Measurements from ENCODE around the gene GTF2F2.

Gene GTF2F2

DNA sequence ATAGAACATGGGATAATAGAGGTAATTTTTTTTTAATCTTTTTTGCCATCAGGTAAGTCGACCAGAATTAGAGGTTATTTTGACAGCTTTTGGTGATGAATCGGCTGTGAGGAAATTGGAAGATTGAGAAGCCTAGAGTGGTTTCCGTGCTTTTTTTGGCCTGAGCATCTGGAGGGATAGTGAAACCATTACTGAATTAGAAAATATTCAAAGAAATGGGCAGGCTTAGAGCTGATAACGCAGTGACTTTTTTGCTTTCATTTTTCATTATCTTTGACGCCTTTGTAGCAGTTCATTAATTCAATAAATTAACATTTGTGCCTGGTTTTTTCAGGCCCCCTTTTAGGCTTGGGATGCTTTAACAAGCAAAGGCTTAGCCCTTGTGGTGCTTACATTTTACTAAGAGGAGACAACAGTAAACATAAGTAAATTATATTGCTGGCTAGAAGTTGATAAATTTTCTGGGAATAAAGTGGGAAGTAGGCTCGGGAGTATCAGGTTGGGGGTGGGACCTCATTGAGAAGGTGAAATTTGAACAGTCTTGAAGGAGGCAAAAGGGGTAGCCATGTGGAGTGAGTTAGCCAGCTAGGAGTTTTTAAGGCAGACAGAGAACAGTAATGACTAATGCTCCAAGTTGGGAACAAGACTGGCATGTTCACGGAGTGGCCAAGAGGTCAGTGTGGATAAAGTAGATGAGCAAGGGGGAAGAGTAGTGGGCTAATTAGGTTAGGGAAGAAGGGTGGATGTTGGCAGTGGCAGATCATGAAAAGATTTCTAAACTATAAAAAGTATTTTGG lies 36.5 kb downstream of the GTF2F2 start:
- Histone ChIP-seq H3K9me3 (ENCODE audit: control insufficient read depth, low read length) (no peaks in the 10 kb centered on the region), H3K4me1 (ENCODE audit: control insufficient read depth, insufficient read depth, low read length, poor library complexity, severe bottlenecking) (no peaks in the 10 kb centered on the region), H3K27ac (ENCODE audit: low read depth, low read length, severe bottlenecking) (no peak overlapping the region), H3K4me3 (ENCODE audit: extremely low read depth, insufficient read depth, low read length, poor library complexity, severe bottlenecking) (no peak overlapping the region), H3K36me3 (ENCODE audit: control insufficient read depth, insufficient read depth, low read length) (peaks cover 52% of the 10 kb centered on the region)
- 94% methylated on average over 6 to 7 of the region's 7 CpGs for WGBS, 2 experiments (ENCODE audit: insufficient coverage in 2 of 2)

- Histone ChIP-seq H3K4me1 (ENCODE audit: control insufficient read depth, insufficient read depth, low read length, poor library complexity, severe bottlenecking) (no peaks in the 10 kb centered on the region), H3K4me3 (ENCODE audit: extremely low read depth, insufficient read depth, low read length, poor library complexity, severe bottlenecking) (no peak overlapping the region), H3K36me3 (ENCODE audit: control insufficient read depth, insufficient read depth, low read length) (peaks cover 38% of the 10 kb centered on the region), H3K27ac (ENCODE audit: low read depth, low read length, severe bottlenecking) (no peak overlapping the region), H3K9me3 (ENCODE audit: control insufficient read depth, low read length) (no peaks in the 10 kb centered on the region)
- no CpG with 5 or more reads among the region's 1 CpG for WGBS, 2 experiments (ENCODE audit: insufficient coverage in 2 of 2)
Observed at GRCh38 chr13:45162194-45162593, 41.9 kb downstream of the GTF2F2 start.

DNA sequence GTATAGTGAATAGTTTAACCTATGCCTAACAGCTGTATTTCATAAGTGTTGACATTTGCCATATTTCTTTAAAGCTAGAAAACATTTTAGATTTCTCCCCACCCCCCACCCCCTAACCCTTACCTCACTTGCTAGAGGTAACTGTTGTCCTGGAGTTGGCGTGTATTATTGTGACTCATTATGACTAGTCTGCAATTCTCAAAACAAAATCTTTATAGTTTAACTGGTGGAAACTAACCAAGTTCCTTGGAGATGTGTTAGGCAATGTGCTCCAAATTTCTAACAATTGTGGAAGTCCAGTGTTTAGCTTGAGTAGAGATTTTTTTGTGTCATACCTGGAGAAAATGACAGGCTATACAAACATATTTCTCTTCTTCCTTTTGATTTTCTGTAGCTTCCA lies 42.5 kb downstream of the GTF2F2 start:
- Histone ChIP-seq H3K4me1 (ENCODE audit: control insufficient read depth, insufficient read depth, low read length, poor library complexity, severe bottlenecking) (no peaks in the 10 kb centered on the region), H3K36me3 (ENCODE audit: control insufficient read depth, insufficient read depth, low read length) (peaks cover 35% of the 10 kb centered on the region), H3K9me3 (ENCODE audit: control insufficient read depth, low read length) (no peaks in the 10 kb centered on the region), H3K27ac (ENCODE audit: low read depth, low read length, severe bottlenecking) (no peak overlapping the region), H3K4me3 (ENCODE audit: extremely low read depth, insufficient read depth, low read length, poor library complexity, severe bottlenecking) (no peak overlapping the region)
- WGBS, 2 experiments (ENCODE audit: insufficient coverage in 2 of 2) = no CpG with 5 or more reads among the region's 1 CpG

GRCh38 chr13:45166858-45167257 lies 46.5 kb downstream of the GTF2F2 start:
- H3K9me3 ChIP-seq (ENCODE audit: control insufficient read depth, low read length) = no peaks in the 10 kb centered on the region
- WGBS, 2 experiments (ENCODE audit: insufficient coverage in 2 of 2) = no CpG with 5 or more reads among the region's 3 CpGs
- no peaks in the 10 kb centered on the region for H3K4me1 ChIP-seq (ENCODE audit: control insufficient read depth, insufficient read depth, low read length, poor library complexity, severe bottlenecking)
- H3K27ac ChIP-seq (ENCODE audit: low read depth, low read length, severe bottlenecking) = no peak overlapping the region
- peaks cover 19% of the 10 kb centered on the region for H3K36me3 ChIP-seq (ENCODE audit: control insufficient read depth, insufficient read depth, low read length)
- no peak overlapping the region for H3K4me3 ChIP-seq (ENCODE audit: extremely low read depth, insufficient read depth, low read length, poor library complexity, severe bottlenecking)

GRCh38 chr13:45167611-45168554 lies 47.6 kb downstream of the GTF2F2 start:
- Histone ChIP-seq H3K4me1 (ENCODE audit: control insufficient read depth, insufficient read depth, low read length, poor library complexity, severe bottlenecking) (no peaks in the 10 kb centered on the region), H3K36me3 (ENCODE audit: control insufficient read depth, insufficient read depth, low read length) (peaks cover 23% of the 10 kb centered on the region), H3K4me3 (ENCODE audit: extremely low read depth, insufficient read depth, low read length, poor library complexity, severe bottlenecking) (no peak overlapping the region), H3K27ac (ENCODE audit: low read depth, low read length, severe bottlenecking) (no peak overlapping the region), H3K9me3 (ENCODE audit: control insufficient read depth, low read length) (no peaks in the 10 kb centered on the region)
- WGBS, 2 experiments (ENCODE audit: insufficient coverage in 2 of 2) = 81 to 91% methylated on average over 5 to 6 of the region's 12 CpGs

- Histone ChIP-seq H3K36me3 (ENCODE audit: control insufficient read depth, insufficient read depth, low read length) (peaks cover 27% of the 10 kb centered on the region), H3K4me1 (ENCODE audit: control insufficient read depth, insufficient read depth, low read length, poor library complexity, severe bottlenecking) (no peaks in the 10 kb centered on the region), H3K9me3 (ENCODE audit: control insufficient read depth, low read length) (no peaks in the 10 kb centered on the region), H3K27ac (ENCODE audit: low read depth, low read length, severe bottlenecking) (no peak overlapping the region), H3K4me3 (ENCODE audit: extremely low read depth, insufficient read depth, low read length, poor library complexity, severe bottlenecking) (no peak overlapping the region)
- WGBS, 2 experiments (ENCODE audit: insufficient coverage in 2 of 2) = 72 to 94% methylated on average over 2 of the region's 2 CpGs
Observed at GRCh38 chr13:45168555-45168930, 48.2 kb downstream of the GTF2F2 start.

DNA sequence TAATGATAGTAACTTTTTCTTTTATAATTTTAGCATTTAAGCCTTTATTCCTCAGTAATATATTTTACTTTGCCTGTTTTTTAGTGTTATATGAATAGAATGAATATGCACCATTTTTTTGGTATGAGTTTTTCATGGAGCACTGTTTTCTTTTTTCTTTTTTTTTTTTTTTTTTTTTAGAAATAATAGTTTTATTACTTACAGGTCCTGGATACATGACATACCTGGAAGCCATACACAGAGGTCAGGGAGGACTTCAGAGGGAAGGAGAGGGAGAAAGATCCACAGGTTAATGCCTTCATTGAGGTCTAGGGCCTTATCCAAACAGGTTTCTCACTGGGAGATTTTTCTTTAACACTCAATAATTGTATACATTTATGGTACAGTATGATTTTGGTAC lies 54.2 kb downstream of the GTF2F2 start:
- H3K36me3 ChIP-seq (ENCODE audit: control insufficient read depth, insufficient read depth, low read length) = peaks cover 12% of the 10 kb centered on the region
- H3K27ac ChIP-seq (ENCODE audit: low read depth, low read length, severe bottlenecking) = no peak overlapping the region
- no peak overlapping the region for H3K4me3 ChIP-seq (ENCODE audit: extremely low read depth, insufficient read depth, low read length, poor library complexity, severe bottlenecking)
- no peaks in the 10 kb centered on the region for H3K9me3 ChIP-seq (ENCODE audit: control insufficient read depth, low read length)
- H3K4me1 ChIP-seq (ENCODE audit: control insufficient read depth, insufficient read depth, low read length, poor library complexity, severe bottlenecking) = no peaks in the 10 kb centered on the region

GRCh38 chr13:45178349-45179162 lies 58.2 kb downstream of the GTF2F2 start:
- Histone ChIP-seq H3K27ac (ENCODE audit: low read depth, low read length, severe bottlenecking) (no peak overlapping the region), H3K4me1 (ENCODE audit: control insufficient read depth, insufficient read depth, low read length, poor library complexity, severe bottlenecking) (no peaks in the 10 kb centered on the region), H3K9me3 (ENCODE audit: control insufficient read depth, low read length) (no peaks in the 10 kb centered on the region), H3K36me3 (ENCODE audit: control insufficient read depth, insufficient read depth, low read length) (peaks cover 5% of the 10 kb centered on the region), H3K4me3 (ENCODE audit: extremely low read depth, insufficient read depth, low read length, poor library complexity, severe bottlenecking) (no peak overlapping the region)
- 96 to 100% methylated on average over 1 to 2 of the region's 3 CpGs for WGBS, 2 experiments (ENCODE audit: insufficient coverage in 2 of 2)

- no peaks in the 10 kb centered on the region for H3K4me1 ChIP-seq (ENCODE audit: control insufficient read depth, insufficient read depth, low read length, poor library complexity, severe bottlenecking)
- H3K9me3 ChIP-seq (ENCODE audit: control insufficient read depth, low read length) = no peaks in the 10 kb centered on the region
- H3K27ac ChIP-seq (ENCODE audit: low read depth, low read length, severe bottlenecking) = no peak overlapping the region
- no peak overlapping the region for H3K4me3 ChIP-seq (ENCODE audit: extremely low read depth, insufficient read depth, low read length, poor library complexity, severe bottlenecking)
- H3K36me3 ChIP-seq (ENCODE audit: control insufficient read depth, insufficient read depth, low read length) = peaks cover 13% of the 10 kb centered on the region
Observed at GRCh38 chr13:45179428-45179827, 59.1 kb downstream of the GTF2F2 start.

DNA sequence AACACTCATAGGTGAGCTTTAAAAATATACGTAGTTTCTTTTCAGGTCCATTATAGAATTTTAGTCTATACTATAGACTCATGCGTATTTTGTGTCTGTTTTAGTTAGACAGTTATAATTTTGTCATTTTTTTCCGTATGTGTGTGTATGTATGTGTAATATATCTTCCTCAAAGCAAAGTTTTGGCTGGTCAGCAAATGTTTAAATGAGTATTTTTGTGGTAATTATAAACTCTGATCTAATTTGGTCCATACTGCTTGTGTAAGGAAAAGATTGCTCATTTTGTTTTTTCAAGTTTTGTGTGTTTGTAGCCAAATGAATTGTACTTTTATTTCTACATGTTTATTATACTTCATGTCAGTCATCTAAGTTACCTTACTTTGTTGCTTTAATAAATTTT lies 60.0 kb downstream of the GTF2F2 start:
- no peak overlapping the region for H3K27ac ChIP-seq (ENCODE audit: low read depth, low read length, severe bottlenecking)
- H3K36me3 ChIP-seq (ENCODE audit: control insufficient read depth, insufficient read depth, low read length) = peaks cover 13% of the 10 kb centered on the region
- no CpG with 5 or more reads among the region's 3 CpGs for WGBS, 2 experiments (ENCODE audit: insufficient coverage in 2 of 2)

More for the DNA sequence above, 60.0 kb downstream of the GTF2F2 start:
- no peak overlapping the region for H3K4me3 ChIP-seq (ENCODE audit: extremely low read depth, insufficient read depth, low read length, poor library complexity, severe bottlenecking)
- no peaks in the 10 kb centered on the region for H3K9me3 ChIP-seq (ENCODE audit: control insufficient read depth, low read length)
- H3K4me1 ChIP-seq (ENCODE audit: control insufficient read depth, insufficient read depth, low read length, poor library complexity, severe bottlenecking) = no peaks in the 10 kb centered on the region
